CD14-positive monocyte (primary cell): ENCODE measurements around the gene VPS8. TPM values are rescaled to one million over a fixed set of nuclear protein-coding genes. Genes with fewer than 3 reads are reported as not detected.

Experiments used
- DNase-seq, 3 donors: peaks; one replicate each; pipeline ENCODE4 v3.0.0-alpha.2; 2011 to 2022
- H2AFZ ChIP-seq: 2 replicates; pipeline ENCODE4 v1.6.0; 2012; ENCODE audit warnings: mild to moderate bottlenecking, low read depth, low read length, inconsistent platforms; ENCODE audit not compliant: insufficient read depth, poor library complexity, severe bottlenecking
- H3K27ac ChIP-seq, 2 donors: 1 replicate in 1 of 2; 2 replicates in 1 of 2; pipeline ENCODE4 v1.5.1; 2012 to 2013; ENCODE audit warnings: low read length in 2 of 2, control low read depth in 1 of 2, inconsistent platforms in 1 of 2, low read depth in 1 of 2, mild to moderate bottlenecking in 1 of 2
- H3K27me3 ChIP-seq, 2 donors: one replicate each; pipeline versions ENCODE4 v1.6.0 to v1.6.1; 2011 to 2013; ENCODE audit warnings: low read length in 2 of 2; ENCODE audit not compliant: control insufficient read depth in 2 of 2, insufficient read depth in 2 of 2
- H3K36me3 ChIP-seq, 2 donors: replicated peaks in 1 of 2; 1 replicate in 1 of 2; 2 replicates in 1 of 2; pipeline versions ENCODE4 v1.5.1 to v1.6.1; 2012 to 2013; ENCODE audit warnings: low read length in 2 of 2, control low read depth in 1 of 2, inconsistent platforms in 1 of 2, mild to moderate bottlenecking in 1 of 2; ENCODE audit not compliant: insufficient read depth in 2 of 2, control insufficient read depth in 1 of 2
- H3K4me1 ChIP-seq, 2 donors: 1 replicate in 1 of 2; 2 replicates in 1 of 2; pipeline versions ENCODE4 v1.5.1 to v1.6.1; 2012 to 2013; ENCODE audit warnings: low read length in 2 of 2, control low read depth in 1 of 2, inconsistent platforms in 1 of 2, mild to moderate bottlenecking in 1 of 2, moderate library complexity in 1 of 2; ENCODE audit not compliant: insufficient read depth in 2 of 2, control insufficient read depth in 1 of 2
- H3K4me2 ChIP-seq: replicated peaks from 2 replicates; pipeline ENCODE3; 2012; ENCODE audit warnings: low read length, moderate library complexity, mild to moderate bottlenecking; ENCODE audit not compliant: poor library complexity, severe bottlenecking; ENCODE audit errors: extremely low read depth
- H3K4me3 ChIP-seq, 3 experiments: fragments of 200-600 bp in 1 of 3; sonication (generic) in 1 of 3; replicated peaks in 1 of 3; 1 replicate in 2 of 3; 2 replicates in 1 of 3; pipeline ENCODE4 v1.5.1; 2011 to 2013; ENCODE audit warnings: low read length in 3 of 3, mild to moderate bottlenecking in 3 of 3, control low read depth in 2 of 3, low read depth in 2 of 3, inconsistent platforms in 1 of 3, moderate library complexity in 1 of 3
- H3K79me2 ChIP-seq: 2 replicates; pipeline ENCODE4 v1.6.0; 2012; ENCODE audit warnings: mild to moderate bottlenecking, control low read depth, inconsistent platforms, low read length, moderate library complexity; ENCODE audit not compliant: insufficient read depth
- H3K9ac ChIP-seq: 2 replicates; pipeline ENCODE4 v1.6.0; 2017; ENCODE audit warnings: low read length, mild to moderate bottlenecking; ENCODE audit not compliant: insufficient read depth, poor library complexity, severe bottlenecking
- H3K9me3 ChIP-seq, 2 donors: replicated peaks in 1 of 2; 1 replicate in 1 of 2; 2 replicates in 1 of 2; pipeline versions ENCODE4 v1.5.1 to v1.6.1; 2012 to 2013; ENCODE audit warnings: low read length in 2 of 2, control low read depth in 1 of 2; ENCODE audit not compliant: control insufficient read depth in 1 of 2, insufficient read depth in 1 of 2
- H4K20me1 ChIP-seq: 2 replicates; pipeline ENCODE4 v1.6.0; 2012; ENCODE audit warnings: mild to moderate bottlenecking, low read length, control low read depth, moderate library complexity; ENCODE audit not compliant: insufficient read depth
- H3K27ac Mint-ChIP-seq, 7 donors: one replicate each; pipeline ENCODE4 v1.8.0; 2020; ENCODE audit warnings: mild to moderate bottlenecking in 7 of 7, mixed read lengths in 7 of 7, moderate library complexity in 6 of 7, inconsistent platforms in 2 of 7
- H3K27me3 Mint-ChIP-seq, 3 donors: one replicate each; pipeline ENCODE4 v1.8.0; 2021 to 2022; ENCODE audit warnings: low read depth in 3 of 3, mild to moderate bottlenecking in 3 of 3, mixed read lengths in 3 of 3, moderate library complexity in 3 of 3, inconsistent platforms in 1 of 3
- H3K36me3 Mint-ChIP-seq, 2 donors: one replicate each; pipeline ENCODE4 v1.8.0; 2020; ENCODE audit warnings: mixed read lengths in 2 of 2, inconsistent platforms in 1 of 2, mild to moderate bottlenecking in 1 of 2
- H3K4me1 Mint-ChIP-seq: one replicate; pipeline ENCODE4 v1.8.0; 2020; ENCODE audit warnings: mild to moderate bottlenecking, mixed read lengths
- H3K4me3 Mint-ChIP-seq, 2 donors: one replicate each; pipeline ENCODE4 v1.8.0; 2020; ENCODE audit warnings: mild to moderate bottlenecking in 2 of 2, mixed read lengths in 2 of 2, moderate library complexity in 1 of 2
- H3K9me3 Mint-ChIP-seq, 7 donors: one replicate each; pipeline ENCODE4 v1.8.0; 2020 to 2022; ENCODE audit warnings: mixed read lengths in 7 of 7, mild to moderate bottlenecking in 6 of 7, moderate library complexity in 6 of 7, inconsistent platforms in 2 of 7
- WGBS: methylation state at CpG from one replicate; pipeline ENCODE4 v1.1.5; 2013; ENCODE audit warnings: missing lambda C conversion rate; ENCODE audit not compliant: insufficient coverage; 5-methylcytosine and 5-hydroxymethylcytosine counted together
- intact Hi-C, 2 donors: fragments of 100-400 bp; cut with micrococcal nuclease; formaldehyde crosslinking; loops; one replicate each; pipeline versions ENCODE4 v1.15.0 to v1.15.1; 2023
- polyA plus RNA-seq, 3 donors: library from polyadenylated mRNA; depleted of rRNA in 1 of 3; unstranded in 2 of 3; stranded (reverse) in 1 of 3; fragments of 300-500 nt in 2 of 3; fragments of >200 nt in 1 of 3; fragmentation: Illumina TruSeq in 2 of 3; gene quantifications; 1 replicate in 2 of 3; 2 replicates in 1 of 3; pipeline ENCODE4 v1.2.3, GENCODE V29; 2012 to 2021
- TF ChIP-seq, protein P1 (sequence below): fragments of 200-600 bp; IDR thresholded peaks from one replicate; pipeline ENCODE4 v1.8.0; 2022; ENCODE audit warnings: antibody characterized with exemption, mild to moderate bottlenecking

The VPS8 gene
- polyA plus RNA-seq, 3 donors, result 22.0 to 42.3 (median 29.2) TPM

DNA sequence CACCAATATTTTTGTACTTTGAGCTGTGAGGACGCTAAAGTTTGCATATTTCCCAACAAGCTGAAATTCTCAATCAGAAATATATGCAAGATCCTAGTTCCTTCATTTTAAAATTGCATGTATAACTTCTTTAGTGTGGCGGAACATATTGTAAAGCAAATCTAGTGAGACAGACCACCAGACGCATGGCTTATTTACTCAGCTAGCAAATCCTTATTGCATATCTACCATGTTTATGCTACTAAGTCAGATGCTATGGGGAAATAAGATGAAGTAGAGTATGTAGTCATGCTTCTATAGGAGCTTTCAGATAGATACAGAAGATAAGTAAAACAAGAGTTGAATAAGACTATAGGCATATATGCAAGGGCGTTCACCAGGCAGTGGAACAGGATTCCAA, 278.8 kb downstream of the VPS8 start:
- Histone ChIP-seq H3K4me2 (no peak overlapping the region), H3K27ac (no peak overlapping the region), H3K9me3 (no peaks in the 10 kb centered on the region), H4K20me1 (no peaks in the 10 kb centered on the region), H3K36me3 (no peaks in the 10 kb centered on the region), H3K4me3 (no peak overlapping the region), H3K4me1 (no peaks in the 10 kb centered on the region), H3K79me2 (no peaks in the 10 kb centered on the region), H3K9ac (no peak overlapping the region), H2AFZ (no peak overlapping the region), H3K27me3 (no peaks in the 10 kb centered on the region)
- H3K9me3 Mint-ChIP-seq, result peaks cover 0 to 2% (median 0%) of the 10 kb centered on the region in 7 donors
- no peaks in the 10 kb centered on the region for H3K36me3 Mint-ChIP-seq
- 91% methylated on average over 1 of the region's 4 CpGs for WGBS
- DNase-seq, result no peak
- no peak overlapping the region for H3K4me3 Mint-ChIP-seq
- H3K27me3 Mint-ChIP-seq, result peaks cover 5% of the 10 kb centered on the region in 3 donors
- intact Hi-C loops, result no loop called here
- H3K4me1 Mint-ChIP-seq, result no peaks in the 10 kb centered on the region
- no peak overlapping the region for H3K27ac Mint-ChIP-seq
- TF ChIP-seq, protein P1, sequence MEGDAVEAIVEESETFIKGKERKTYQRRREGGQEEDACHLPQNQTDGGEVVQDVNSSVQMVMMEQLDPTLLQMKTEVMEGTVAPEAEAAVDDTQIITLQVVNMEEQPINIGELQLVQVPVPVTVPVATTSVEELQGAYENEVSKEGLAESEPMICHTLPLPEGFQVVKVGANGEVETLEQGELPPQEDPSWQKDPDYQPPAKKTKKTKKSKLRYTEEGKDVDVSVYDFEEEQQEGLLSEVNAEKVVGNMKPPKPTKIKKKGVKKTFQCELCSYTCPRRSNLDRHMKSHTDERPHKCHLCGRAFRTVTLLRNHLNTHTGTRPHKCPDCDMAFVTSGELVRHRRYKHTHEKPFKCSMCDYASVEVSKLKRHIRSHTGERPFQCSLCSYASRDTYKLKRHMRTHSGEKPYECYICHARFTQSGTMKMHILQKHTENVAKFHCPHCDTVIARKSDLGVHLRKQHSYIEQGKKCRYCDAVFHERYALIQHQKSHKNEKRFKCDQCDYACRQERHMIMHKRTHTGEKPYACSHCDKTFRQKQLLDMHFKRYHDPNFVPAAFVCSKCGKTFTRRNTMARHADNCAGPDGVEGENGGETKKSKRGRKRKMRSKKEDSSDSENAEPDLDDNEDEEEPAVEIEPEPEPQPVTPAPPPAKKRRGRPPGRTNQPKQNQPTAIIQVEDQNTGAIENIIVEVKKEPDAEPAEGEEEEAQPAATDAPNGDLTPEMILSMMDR, result no peak

DNA sequence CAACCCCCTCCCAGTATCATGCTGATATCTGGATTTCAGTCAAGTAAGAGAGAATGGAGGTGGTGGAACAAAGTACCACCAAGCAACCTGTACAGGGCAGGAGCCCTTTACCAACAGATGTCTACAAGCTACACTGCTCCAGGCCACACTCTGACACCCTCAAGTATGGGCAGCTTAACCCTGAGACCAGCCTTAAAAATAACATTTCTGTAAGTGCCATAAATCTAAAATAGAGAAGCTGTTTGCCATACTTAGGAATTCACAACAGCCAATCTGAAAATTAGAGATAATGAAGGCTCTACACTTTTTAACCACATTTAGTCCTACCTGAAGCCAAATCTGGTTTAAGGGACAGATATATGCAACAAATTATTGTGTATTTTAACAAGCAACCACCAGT, 281.1 kb downstream of the VPS8 start:
- DNase-seq, result no peak
- Histone ChIP-seq H3K36me3 (no peaks in the 10 kb centered on the region), H2AFZ (no peak overlapping the region), H3K27ac (no peak overlapping the region), H3K4me2 (no peak overlapping the region), H3K4me1 (no peaks in the 10 kb centered on the region), H3K9ac (no peak overlapping the region), H3K79me2 (no peaks in the 10 kb centered on the region), H4K20me1 (no peaks in the 10 kb centered on the region), H3K4me3 (no peak overlapping the region), H3K27me3 (no peaks in the 10 kb centered on the region), H3K9me3 (no peaks in the 10 kb centered on the region)
- no peak overlapping the region for H3K4me3 Mint-ChIP-seq
- H3K27ac Mint-ChIP-seq, result no peak overlapping the region
- TF ChIP-seq, protein P1, result no peak
- intact Hi-C loops, result no loop called here
- H3K27me3 Mint-ChIP-seq, result peaks cover 3 to 5% (median 5%) of the 10 kb centered on the region in 3 donors
- H3K4me1 Mint-ChIP-seq, result no peaks in the 10 kb centered on the region
- H3K36me3 Mint-ChIP-seq, result no peaks in the 10 kb centered on the region
- H3K9me3 Mint-ChIP-seq, result no peaks in the 10 kb centered on the region
